NCI-H524 (cell line): Measurements from ENCODE around the gene S100A11.

Experiments used
- DNase-seq, 2 experiments: peaks; one replicate each; lab custom pipeline; 2025; lab: John Stamatoyannopoulos, UW

Gene S100A11

DNA sequence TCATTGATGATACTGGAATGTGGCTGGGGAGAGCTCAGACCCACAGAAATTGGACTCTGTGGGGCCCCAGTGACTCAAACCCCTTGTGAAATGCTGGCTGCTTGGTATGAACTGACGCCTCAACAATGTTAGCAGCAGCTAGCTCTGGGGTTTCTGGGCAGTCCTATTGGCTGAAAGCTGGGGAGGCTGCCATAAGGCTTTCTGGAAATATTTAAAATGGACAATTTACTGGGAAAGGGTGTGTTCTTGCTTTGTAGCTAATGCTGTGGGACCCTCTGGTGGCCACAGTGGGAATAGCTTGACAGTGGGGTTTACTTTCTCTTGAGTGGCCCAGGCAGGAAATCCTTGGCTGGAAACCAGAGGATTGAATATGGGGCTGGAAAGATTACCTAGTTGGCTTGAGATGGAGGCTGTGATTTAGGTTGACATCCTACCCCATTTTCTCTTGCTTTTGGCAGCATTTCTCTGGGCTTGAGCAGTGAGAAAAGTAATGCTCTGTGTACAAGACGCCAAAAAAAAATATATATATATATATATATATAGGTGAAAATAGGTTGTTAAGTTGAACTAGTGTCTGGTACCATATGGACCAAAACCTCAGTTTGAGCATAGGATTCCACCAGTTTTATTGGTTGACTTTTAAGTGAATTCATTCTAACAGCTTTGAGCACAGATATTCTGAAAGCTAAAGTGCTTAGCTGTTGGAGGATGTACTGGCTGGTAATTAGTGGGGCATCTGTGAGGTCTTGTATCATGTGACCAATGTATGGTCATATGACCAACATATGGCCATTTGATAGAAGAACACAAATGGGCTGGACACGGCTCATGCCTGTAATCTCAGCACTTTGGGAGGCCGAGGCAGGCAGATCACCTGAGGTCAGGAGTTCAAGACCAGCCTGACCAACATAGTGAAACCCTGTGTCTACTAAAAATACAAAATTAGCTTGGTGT lies 34.9 kb downstream of the S100A11 start:
- peak; percentile 61 to 73 for DNase-seq

DNA sequence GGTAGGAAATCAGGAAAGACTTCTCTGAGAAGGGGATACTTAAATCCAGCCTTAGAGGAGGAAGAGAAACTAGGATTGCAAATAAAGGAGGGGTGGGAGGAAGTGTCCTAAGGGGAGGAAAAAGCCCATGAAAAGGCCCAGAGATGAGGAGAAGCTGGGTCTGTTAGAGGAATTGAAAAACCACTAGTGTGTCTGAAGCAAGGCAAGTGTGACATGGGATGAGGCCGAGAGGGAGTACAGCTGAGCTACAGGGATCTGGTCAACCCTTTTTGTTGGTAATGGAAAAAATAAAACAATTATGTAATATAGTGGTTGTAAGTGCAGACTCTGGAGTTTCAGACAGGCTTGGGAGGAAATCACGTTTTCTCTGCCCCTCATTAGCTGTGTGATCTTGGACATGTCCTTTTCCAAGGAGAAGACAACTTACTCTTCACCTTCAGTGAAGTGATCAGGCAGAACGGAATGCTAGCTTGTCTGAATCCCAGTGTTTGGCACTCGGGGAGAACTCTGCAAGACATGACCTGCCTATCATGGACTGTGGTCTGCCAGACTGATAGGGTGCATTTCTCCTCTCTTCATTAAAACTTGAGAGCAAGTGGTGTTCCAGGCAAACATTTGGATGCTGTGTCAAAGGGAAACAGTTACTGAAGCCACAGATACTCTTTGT lies 35.7 kb downstream of the S100A11 start:
- no peak for DNase-seq

DNA sequence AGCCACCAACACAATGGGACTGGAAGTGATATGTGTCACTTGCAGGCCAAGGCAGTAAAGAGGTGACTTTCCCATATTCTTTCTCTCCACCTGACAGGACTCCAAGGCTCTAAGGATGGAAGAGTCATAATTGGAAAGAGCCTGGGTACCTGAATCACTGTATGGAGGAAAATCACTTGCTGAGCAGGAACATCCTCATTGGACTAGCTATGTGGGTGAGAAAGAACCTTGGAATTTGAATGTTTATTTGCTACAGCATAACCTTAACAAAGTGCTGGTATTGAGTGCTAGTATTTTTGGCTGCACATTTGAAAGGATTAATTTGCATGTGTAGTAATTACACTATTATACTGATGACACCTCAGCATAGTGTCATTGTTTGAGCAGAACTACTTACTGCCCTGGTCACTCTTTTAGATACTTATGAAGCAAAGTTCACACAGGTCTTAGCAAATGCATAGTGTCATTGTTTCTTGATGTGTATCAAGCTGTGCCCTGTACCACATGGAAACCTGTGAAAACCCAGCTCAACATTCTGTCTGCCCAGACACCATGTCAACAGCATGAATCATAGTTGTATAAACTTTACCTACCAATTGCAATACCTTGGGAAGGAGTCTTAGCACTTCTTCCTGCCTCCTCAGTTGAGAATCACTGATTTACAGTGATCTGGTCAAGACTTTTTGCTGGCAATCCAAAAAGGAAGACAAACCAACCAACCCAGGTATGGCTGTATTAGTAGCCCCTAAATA lies 38.0 kb downstream of the S100A11 start:
- DNase-seq = no peak

DNA sequence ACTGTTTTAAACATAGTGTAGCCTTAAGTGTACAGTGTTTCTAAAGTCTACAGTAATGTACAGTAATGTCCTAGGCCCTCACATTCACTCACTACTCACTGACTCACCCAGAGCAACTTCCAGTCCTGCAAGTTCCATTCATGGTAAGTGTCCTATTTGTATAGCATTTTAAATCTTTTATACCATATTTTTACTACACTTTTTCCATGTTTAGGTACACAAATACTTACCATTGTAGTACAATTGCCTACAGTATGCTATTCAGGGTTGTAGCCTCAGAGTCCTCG lies 39.6 kb downstream of the S100A11 start:
- no peak for DNase-seq

DNA sequence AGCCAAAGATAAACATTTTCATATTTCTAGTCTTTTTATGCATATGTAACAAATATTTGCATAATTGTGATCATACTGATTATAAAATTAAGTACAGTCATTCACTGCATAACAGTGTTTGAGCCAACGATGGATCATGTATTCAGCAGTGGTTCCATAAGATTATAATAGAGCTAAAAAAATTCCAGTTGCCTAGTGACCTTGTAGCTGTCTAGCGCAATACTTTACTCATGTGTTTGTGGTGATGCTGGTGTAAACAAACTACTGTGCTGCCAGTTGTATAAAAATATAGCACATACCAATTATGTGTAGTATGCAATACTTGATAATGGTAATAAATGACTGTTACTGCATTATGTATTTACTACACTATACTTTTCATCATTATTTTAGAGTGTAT lies 41.0 kb downstream of the S100A11 start:
- DNase-seq = no peak

DNA sequence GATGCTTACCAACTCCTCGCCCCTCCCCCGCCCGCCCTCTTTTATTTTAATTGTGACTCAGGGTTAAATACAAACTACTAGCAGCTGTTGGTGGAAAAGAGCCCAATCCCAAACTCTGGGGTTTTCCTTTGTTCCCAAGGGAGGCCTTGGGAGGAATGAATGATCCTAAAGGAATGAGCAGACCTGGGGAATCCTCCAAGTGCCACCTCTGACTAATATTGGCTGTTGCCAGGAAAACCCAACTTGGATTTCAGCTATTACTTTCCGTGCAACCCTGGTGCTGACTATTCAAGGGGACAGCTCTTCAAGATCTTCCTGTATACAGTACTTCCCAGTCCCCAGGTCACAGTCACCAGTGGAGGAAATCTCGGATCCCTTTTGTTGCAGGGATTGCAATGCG lies 41.8 kb downstream of the S100A11 start:
- DNase-seq = no peak

DNA sequence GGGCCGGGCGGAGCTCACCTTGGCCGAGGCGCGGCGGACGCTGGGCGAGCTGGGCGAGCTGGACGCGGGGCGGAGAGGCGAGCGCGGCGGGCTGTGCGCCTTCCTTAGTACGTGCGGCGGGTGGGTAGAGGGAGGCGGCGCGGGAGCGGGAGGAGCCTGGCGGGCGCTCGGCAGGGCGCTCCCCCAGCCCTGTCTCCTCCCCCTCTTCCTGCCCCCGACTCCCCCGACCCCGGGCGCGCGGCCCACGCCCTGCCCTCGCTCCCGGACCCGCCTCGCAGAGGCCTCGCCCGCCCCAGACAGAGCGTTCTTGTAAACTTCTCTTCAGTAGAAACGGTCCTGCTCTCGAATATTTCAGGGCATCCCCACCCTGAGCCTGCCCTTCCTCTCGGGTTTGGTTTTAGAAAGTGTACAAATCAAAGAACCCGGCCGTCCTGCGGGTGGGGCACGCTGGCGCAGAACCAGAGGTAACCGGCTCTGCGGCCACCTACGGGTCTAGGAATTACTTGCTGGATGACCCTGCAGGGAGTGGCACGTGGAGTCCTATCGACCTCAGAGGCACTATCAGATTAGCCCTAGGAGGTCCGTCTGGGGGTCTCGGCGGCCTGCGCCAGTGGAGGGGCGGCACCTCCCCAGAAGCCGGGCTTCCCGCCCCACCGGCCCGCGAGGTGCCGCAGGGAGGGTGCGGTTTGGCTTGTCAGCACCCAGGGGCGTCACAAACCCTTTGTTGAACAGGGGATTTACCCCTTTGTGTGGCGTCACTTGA lies 42.9 kb downstream of the S100A11 start, which contains the start of gene S100A10:
S100A10 (minus strand) TSS at position 126 of the 763 bp plus-strand sequence. CDS start 7,629 bp downstream, outside the sequence.
- no peak for DNase-seq

DNA sequence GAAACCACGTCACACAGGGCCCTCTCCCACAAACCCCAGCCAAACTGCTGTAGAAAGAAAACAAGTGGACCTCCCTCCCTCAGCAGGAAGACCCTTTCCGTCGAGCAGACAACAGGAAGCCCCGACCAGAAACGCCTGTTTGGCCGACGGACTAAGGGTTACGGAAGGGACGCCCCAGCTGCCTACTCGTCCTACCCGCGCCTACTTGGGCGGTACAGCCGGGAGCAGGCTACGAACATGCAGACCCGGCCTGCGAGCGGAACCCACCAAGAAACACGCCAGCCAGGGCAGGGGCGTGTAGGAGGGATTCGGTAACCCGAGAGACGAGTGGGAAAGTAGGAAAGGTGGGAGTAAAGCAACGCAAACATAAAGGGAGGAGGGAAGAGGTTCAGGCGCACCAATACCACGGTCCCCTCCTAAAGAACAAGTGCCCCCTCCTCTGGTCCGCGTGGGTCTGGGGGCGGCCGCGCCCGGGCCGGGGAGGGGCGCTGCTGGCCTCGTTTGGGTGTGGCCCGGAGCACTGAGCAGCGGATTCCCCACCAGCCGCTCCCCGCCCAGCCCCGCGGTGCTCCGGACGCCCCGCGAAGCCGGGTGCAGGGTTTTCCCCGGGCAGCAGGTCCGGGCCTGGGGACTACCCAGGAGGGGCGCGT lies 43.6 kb downstream of the S100A11 start:
- no peak for DNase-seq

DNA sequence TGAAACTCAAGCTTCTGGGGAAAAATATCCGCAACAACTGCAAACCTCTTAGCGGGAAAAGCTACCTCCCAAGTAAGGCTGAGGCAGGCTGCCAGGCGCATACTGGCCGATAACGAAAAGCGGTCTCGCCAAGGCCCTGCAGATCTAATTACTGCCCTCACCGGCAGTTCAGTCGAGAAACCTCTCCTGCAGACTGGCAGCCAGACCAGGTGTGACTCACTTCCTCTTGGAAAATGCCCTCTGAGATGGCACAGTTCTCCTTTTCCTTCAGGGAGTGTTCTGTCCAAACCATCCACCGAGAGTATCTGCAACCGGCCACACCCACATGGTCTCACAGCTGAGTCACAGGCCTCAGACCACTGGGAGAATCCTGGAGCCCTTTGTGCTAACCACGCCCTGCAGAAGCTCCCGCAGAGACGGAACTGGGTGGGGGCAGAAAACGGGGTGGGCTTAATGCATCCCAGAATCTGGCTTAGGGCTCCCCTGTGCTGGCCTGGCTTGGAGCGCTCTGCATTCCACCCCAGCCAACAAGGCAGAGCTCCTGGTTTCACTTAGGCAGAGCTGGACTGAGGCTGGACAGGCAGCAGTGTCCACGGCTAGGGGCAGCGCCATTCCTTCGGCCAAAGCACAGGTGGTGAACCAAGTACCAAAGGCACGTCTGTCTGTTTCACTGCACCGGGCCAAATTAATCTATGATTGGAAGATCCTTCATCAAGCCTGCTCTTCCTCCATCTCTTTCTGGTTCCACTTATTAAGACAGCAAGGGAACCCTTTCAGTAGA lies 44.3 kb downstream of the S100A11 start:
- no peak for DNase-seq

DNA sequence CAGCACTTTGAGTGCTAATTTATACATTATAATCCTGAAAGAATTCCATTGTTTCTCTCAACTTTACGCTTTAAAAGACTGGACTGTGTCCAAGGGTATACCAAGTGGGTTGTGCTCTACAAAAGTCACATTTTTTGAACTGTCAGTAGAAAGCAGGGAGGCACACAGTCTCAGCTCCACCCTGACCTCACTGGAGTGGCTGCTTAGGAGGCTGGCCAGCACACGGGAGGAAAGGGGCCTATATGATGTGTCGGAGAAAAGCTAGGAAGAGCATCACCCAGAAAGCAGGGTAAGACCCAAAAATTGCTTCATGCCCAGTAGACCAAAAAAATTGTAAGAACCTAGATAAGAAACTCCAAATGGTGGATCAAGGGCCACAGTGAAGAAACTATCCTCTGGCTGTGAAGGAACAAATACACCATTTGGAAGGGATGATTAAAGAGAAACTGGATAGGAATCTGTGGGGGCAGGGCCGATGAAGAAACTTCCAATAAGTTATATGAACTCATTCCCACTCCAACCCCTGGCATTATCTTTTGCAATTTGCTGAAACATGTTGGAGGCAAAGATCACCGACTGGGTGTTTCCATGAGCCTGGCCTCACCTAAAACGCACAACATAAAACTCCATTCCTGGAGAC lies 45.0 kb downstream of the S100A11 start:
- no peak for DNase-seq

DNA sequence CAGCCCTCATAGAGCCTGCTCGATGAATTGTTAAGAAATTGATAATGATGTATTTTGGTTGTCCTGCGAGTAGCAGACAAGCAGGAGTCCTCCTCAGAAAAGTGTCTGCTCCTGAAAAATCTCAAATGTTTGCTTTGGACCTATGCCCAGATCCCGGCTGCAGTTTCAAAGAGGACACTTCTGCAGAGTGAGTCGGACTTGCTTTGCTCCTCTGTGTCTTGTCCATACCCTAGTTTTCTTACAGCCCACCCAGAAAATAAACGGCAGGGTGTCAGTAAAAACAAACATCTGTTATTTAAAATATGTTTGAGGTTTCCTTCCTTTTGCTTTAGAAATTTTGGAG lies 46.0 kb downstream of the S100A11 start:
- no peak for DNase-seq

DNA sequence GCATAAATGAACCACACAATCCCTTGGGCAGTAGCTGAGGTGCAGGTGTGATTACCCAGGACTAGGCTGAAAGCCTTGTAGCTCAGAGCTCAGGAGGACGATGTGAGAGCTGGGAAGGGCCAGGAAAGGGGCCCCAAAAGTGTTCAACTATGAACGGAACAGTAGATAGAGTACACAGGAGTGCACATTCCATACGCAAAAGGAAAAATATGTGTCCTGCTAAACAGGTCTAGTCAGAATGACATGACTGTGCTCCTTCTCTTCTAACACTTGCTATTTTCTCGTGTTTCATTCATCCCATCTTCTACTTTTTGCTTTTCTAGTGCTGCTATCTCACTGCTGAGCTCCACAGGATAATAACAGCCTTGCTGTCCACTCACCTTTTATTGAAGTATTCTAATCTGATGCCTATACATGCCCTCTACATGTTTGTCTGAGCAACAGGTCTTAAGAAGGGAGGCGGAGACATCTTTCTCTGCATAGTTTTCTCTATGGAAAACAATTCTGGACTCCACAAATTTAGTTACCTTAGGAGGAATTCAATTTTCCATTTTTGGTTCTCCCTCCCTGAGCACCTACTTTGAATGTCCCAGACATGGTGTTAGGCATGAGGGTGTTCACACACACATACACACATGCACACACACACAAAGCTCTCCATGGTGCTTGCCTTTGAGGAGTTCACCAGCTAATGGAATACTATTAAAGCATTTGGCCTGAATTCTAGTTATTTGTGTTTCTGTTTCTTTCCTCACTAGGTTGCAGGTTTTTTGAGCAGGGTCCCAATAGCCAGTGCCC lies 46.5 kb downstream of the S100A11 start:
- no peak for DNase-seq

DNA sequence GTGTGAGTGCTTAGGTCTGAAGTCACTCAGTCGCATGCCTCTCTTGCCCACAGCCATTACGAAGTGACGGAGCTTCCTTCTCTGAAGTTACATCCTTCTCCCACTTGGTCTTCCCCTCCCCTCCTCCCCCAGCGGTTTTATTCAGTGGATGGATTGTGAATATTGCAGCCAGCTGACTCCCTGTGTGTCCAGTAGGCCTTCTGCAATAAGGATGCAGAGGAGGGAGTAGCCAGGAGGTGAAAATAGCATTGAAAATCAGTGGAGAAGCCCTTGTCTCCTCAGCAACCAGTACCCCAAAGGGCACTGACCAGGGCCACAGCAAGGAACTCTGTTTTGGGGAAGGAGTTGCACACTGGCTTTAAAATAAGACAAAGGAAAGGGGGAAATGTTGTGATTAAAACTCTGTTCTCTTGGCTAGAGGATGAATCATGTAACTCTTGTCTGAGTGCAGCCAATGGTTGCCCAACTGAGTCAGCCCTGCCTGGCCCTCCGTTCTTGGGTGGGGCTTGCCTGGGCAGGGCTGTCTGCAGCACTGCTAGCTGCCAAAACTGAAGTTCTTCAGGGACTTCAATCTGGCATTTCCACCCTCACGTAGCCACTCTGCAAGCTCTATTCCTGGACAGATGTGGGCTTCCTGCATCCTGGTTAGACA lies 47.5 kb downstream of the S100A11 start:
- no peak for DNase-seq

DNA sequence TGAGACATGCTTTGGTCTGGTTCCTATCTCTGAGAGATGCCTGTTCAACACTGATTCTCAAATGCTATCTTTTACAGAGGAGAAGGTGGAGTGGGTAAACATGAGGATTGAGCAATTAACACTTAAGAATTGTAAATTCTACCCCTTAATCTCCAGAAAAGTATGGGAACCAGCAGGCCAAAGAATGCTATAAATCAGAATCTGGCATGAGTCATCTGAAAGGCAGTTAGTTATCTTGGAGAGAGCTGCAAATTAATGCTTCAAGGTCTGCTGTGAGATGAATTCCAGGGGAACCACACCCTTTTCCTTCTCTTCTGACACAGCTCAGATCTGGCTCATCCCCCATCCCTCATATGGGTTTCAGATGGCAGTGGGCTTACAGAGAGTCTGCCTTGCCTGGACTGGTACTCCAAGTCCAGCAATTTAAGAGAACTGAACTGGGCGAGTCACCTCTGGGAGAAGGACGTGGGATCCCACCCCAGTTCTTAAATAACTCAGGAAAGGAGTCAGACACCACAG lies 48.3 kb downstream of the S100A11 start:
- no peak for DNase-seq

DNA sequence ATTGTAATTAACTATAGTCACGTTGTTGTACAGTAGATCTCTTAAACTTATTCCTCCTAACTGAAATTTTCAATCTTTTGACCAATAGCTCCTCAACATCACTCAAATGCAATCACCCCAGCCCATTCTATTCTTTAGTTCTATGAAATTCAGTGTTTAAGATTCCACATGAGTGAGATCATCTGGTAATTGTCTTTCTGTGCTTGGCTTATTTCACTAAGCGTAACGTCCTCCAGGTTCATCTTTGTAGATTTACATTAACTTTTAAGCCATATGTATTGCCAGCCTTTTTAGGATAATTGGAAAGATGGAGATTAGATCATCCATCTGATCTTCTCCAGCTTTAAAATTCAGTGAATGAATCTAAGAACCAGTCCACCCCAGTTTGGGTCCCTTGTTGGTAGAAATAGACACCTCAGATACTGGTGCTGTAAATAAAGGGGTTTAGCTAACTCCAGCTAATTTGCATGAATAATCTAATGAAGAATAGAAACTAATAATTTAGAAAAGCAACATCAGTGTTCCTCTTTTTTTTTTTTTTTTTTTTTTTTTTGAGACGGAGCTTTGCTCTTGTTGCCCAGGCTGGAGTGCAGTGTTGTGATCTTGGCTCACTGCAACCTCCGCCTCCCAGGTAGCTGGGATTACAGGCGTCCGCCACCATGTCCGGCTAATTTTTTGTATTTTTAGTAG lies 50.2 kb downstream of the S100A11 start:
- DNase-seq = no peak

DNA sequence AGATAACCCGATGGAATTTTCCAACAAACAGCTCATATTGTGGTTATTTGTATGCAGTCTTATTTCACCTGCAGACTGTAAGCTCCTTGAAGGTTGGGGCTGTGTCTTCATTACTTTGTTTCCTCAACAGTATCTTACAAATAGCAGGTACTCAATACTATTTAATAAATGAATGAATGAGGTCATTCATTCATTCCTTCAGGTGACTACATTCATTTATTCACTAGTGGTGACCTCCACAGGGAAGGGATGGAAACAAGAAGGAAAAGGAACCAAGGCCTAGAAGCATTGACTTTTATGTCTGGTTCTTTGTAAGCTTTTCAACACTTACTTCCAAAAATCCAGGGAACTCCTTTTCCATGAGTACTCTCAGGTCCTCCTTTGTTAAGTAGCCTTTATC lies 51.0 kb downstream of the S100A11 start:
- no peak for DNase-seq

DNA sequence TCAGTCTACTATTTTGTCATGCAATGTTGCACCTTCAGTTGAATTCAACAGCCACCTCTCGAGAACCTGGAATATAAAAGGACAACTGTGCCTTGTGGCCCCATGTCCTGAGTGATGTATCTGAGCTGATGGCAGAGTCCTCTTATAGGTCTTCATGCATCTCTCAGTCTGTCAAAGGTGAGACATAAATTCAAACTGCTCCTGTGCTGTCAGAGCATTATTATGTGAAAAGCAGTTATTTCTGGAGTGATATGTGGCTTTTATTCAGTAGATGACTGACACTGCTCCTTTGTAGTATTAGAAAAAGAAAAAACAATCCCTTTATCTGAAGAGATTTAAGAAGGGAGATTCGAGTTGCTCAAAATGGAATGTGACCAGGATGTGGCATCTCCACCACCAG lies 51.5 kb downstream of the S100A11 start:
- no peak for DNase-seq

DNA sequence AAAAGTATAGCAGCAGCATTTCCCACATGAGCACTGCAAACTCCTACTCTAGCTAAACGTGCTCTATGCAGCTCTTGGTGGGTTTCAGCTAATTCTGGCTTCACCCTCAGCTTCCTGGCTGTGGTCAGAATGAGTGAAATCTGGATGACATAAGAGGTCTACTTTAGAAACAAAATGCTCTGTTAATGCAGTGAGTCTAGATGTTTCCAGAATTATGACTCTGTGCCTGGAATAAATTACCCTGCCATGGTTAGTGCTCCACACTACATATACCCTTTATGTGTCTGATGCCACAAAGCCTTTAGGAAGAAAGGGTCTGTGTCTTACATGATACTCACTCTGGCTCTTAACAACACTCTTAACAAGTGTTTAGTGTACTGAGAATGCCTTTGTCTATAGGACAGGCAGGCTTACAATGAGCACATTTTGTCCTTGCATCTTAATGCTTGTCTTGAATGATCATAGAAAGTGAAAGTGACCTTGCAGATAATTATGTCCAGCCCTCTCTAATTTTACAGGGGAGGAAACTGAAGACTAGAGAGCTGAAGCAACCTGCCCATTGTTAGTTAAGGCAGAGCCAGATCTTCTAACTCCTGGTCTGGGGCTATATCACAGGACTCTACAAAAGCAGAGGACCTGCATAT lies 52.4 kb downstream of the S100A11 start:
- no peak for DNase-seq
